Measurements from ENCODE around the gene JMJD1C. TPM values are rescaled to one million over a fixed set of nuclear protein-coding genes. Genes with fewer than 3 reads are reported as not detected.

Gene JMJD1C
- total RNA-seq, 1 experiment from 2014 or later: 89.7 TPM

GRCh38 chr10:63273577-63273976 lies 192.2 kb downstream of the JMJD1C start:
- no peak for DNase-seq
- no peaks in the 10 kb centered on the region for H3K36me3 ChIP-seq (ENCODE audit: control insufficient read depth, insufficient read depth, low read length)
- no TSS peak for BruUV-seq (replicated peaks)
- ChIA-PET POLR2A (no interaction called here), CTCF (no interaction called here)
- Mint-ChIP-seq H3K36me3 (ENCODE audit: insufficient read depth, unreplicated experiment) (peaks cover 7% of the 10 kb centered on the region), H3K9me3 (ENCODE audit: unreplicated experiment) (no peaks in the 10 kb centered on the region), H3K27ac (ENCODE audit: unreplicated experiment) (no peak overlapping the region), H3K4me3 (ENCODE audit: unreplicated experiment) (no peak overlapping the region), H3K4me1 (ENCODE audit: low read depth, unreplicated experiment) (peaks cover 15% of the 10 kb centered on the region), H3K27me3 (ENCODE audit: insufficient read depth, unreplicated experiment) (no peaks in the 10 kb centered on the region)
- TF ChIP-seq CTCF (IDR thresholded peaks at IDR 0.05; ENCODE audit: insufficient read depth in 1 of 2, low read depth in 1 of 2, low read length in 1 of 2, severe bottlenecking in 1 of 2, unreplicated experiment in 1 of 2): no peak
- no peak overlapping the region for H3K4me3 ChIP-seq (ENCODE audit: low read depth, low read length)
- no peaks in the 10 kb centered on the region for H3K9me3 ChIP-seq
- H3K27me3 ChIP-seq (replicated peaks; ENCODE audit: control insufficient read depth, insufficient read depth, low read length): no peaks in the 10 kb centered on the region
- no peaks in the 10 kb centered on the region for H3K4me1 ChIP-seq
- intact Hi-C loops (cut with micrococcal nuclease; ENCODE audit: unreplicated experiment): no loop called here

- peaks cover 28% of the 10 kb centered on the region for H3K4me1 Mint-ChIP-seq (ENCODE audit: low read depth, unreplicated experiment)
- Histone ChIP-seq H3K4me1 (peaks cover 19% of the 10 kb centered on the region), H3K9me3 (no peaks in the 10 kb centered on the region), H3K27me3 (replicated peaks; ENCODE audit: control insufficient read depth, insufficient read depth, low read length) (no peaks in the 10 kb centered on the region), H3K36me3 (ENCODE audit: control insufficient read depth, insufficient read depth, low read length) (no peaks in the 10 kb centered on the region), H3K4me3 (ENCODE audit: low read depth, low read length) (peak overlapping the region; percentile 54)
- CTCF ChIA-PET: interaction anchor here (0.6 to 1.9 kb wide), 4 partner anchors 102 to 362 kb away, joined by 3 to 5 read pairs (median 4); no protein-coding TSS in a partner anchor
- DNase-seq: peak; percentile 90
- POLR2A ChIA-PET: interaction anchor here (0.6 to 3.0 kb wide), 10 partner anchors 33 to 451 kb away, joined by 3 to 23 read pairs (median 4); no protein-coding TSS in a partner anchor
- BruUV-seq (replicated peaks): no TSS peak
- peak; percentile 39 to 51 for TF ChIP-seq CTCF (IDR thresholded peaks at IDR 0.05; ENCODE audit: insufficient read depth in 1 of 2, low read depth in 1 of 2, low read length in 1 of 2, severe bottlenecking in 1 of 2, unreplicated experiment in 1 of 2)
- peak overlapping the region; percentile 97 for H3K4me3 Mint-ChIP-seq (ENCODE audit: unreplicated experiment)
- H3K9me3 Mint-ChIP-seq (ENCODE audit: unreplicated experiment): no peaks in the 10 kb centered on the region
- peaks cover 23% of the 10 kb centered on the region for H3K36me3 Mint-ChIP-seq (ENCODE audit: insufficient read depth, unreplicated experiment)
- intact Hi-C loops (cut with micrococcal nuclease; ENCODE audit: unreplicated experiment): loop anchor here (1.0 to 5.0 kb wide), 7 partner anchors 52 to 498 kb away; partner anchors contain the start of genes JMJD1C and NRBF2
- H3K27ac Mint-ChIP-seq (ENCODE audit: unreplicated experiment): peak overlapping the region; percentile 98
- H3K27me3 Mint-ChIP-seq (ENCODE audit: insufficient read depth, unreplicated experiment): no peaks in the 10 kb centered on the region
Observed at GRCh38 chr10:63268798-63269503, 196.8 kb downstream of the JMJD1C start.

GRCh38 chr10:63268149-63268797 lies 197.5 kb downstream of the JMJD1C start:
- POLR2A ChIA-PET: interaction anchor here (0.6 to 3.0 kb wide), 9 partner anchors 32 to 450 kb away, joined by 3 to 23 read pairs (median 4); no protein-coding TSS in a partner anchor
- H3K4me1 Mint-ChIP-seq (ENCODE audit: low read depth, unreplicated experiment): peaks cover 22% of the 10 kb centered on the region
- no peaks in the 10 kb centered on the region for H3K27me3 ChIP-seq (replicated peaks; ENCODE audit: control insufficient read depth, insufficient read depth, low read length)
- intact Hi-C loops (cut with micrococcal nuclease; ENCODE audit: unreplicated experiment): loop anchor here (1.0 to 5.0 kb wide), 6 partner anchors 51 to 499 kb away; partner anchors contain the start of genes JMJD1C and NRBF2
- no peaks in the 10 kb centered on the region for H3K9me3 Mint-ChIP-seq (ENCODE audit: unreplicated experiment)
- H3K27ac Mint-ChIP-seq (ENCODE audit: unreplicated experiment): peak overlapping the region; percentile 98
- H3K4me1 ChIP-seq: peaks cover 19% of the 10 kb centered on the region
- peak overlapping the region; percentile 97 for H3K4me3 Mint-ChIP-seq (ENCODE audit: unreplicated experiment)
- H3K9me3 ChIP-seq: no peaks in the 10 kb centered on the region
- H3K36me3 ChIP-seq (ENCODE audit: control insufficient read depth, insufficient read depth, low read length): no peaks in the 10 kb centered on the region
- TSS peak; percentile 59 for BruUV-seq (replicated peaks)
- no peak for TF ChIP-seq CTCF (IDR thresholded peaks at IDR 0.05; ENCODE audit: insufficient read depth in 1 of 2, low read depth in 1 of 2, low read length in 1 of 2, severe bottlenecking in 1 of 2, unreplicated experiment in 1 of 2)
- peak overlapping the region; percentile 54 for H3K4me3 ChIP-seq (ENCODE audit: low read depth, low read length)
- H3K27me3 Mint-ChIP-seq (ENCODE audit: insufficient read depth, unreplicated experiment): no peaks in the 10 kb centered on the region
- DNase-seq: peak in 1 of 2 experiments; percentile 63
- CTCF ChIA-PET: interaction anchor here (0.6 to 1.9 kb wide), 5 partner anchors 10 to 362 kb away, joined by 4 to 5 read pairs (median 5); no protein-coding TSS in a partner anchor
- peaks cover 23% of the 10 kb centered on the region for H3K36me3 Mint-ChIP-seq (ENCODE audit: insufficient read depth, unreplicated experiment)

All from Caco-2 (cell line).